ENCODE measurements around the gene PCBP3.

PCBP3 gene

GRCh38 chr21:45753445-45753844, 109.9 kb downstream of the PCBP3 start:
- no peak for DNase-seq (ENCODE audit: low read depth in 2 of 2)

- DNase-seq (ENCODE audit: low read depth in 2 of 2): no peak
Observed at GRCh38 chr21:45756029-45756428, 112.5 kb downstream of the PCBP3 start.

- DNase-seq (ENCODE audit: low read depth in 2 of 2): no peak
Observed at GRCh38 chr21:45756669-45757068, 113.1 kb downstream of the PCBP3 start.

- DNase-seq (ENCODE audit: low read depth in 2 of 2): no peak
Observed at GRCh38 chr21:45761704-45762103, 118.2 kb downstream of the PCBP3 start.

- no peak for DNase-seq (ENCODE audit: low read depth in 2 of 2)
Observed at GRCh38 chr21:45763074-45763473, 119.5 kb downstream of the PCBP3 start.

GRCh38 chr21:45763506-45763905, 120.0 kb downstream of the PCBP3 start:
- DNase-seq (ENCODE audit: low read depth in 2 of 2): no peak

GRCh38 chr21:45764792-45765191, 121.3 kb downstream of the PCBP3 start:
- no peak for DNase-seq (ENCODE audit: low read depth in 2 of 2)

- no peak for DNase-seq (ENCODE audit: low read depth in 2 of 2)
Observed at GRCh38 chr21:45765375-45765774, 121.8 kb downstream of the PCBP3 start.

- no peak for DNase-seq (ENCODE audit: low read depth in 2 of 2)
Observed at GRCh38 chr21:45766055-45766454, 122.5 kb downstream of the PCBP3 start.

- DNase-seq (ENCODE audit: low read depth in 2 of 2): no peak
Observed at GRCh38 chr21:45766501-45766900, 123.0 kb downstream of the PCBP3 start.

GRCh38 chr21:45767071-45768006, 123.8 kb downstream of the PCBP3 start:
- DNase-seq (ENCODE audit: low read depth in 2 of 2): no peak

- peak in 1 of 2 donors; percentile 31 for DNase-seq (ENCODE audit: low read depth in 2 of 2)
Observed at GRCh38 chr21:45768011-45768739, 124.7 kb downstream of the PCBP3 start.

GRCh38 chr21:45768740-45769048, 125.2 kb downstream of the PCBP3 start:
- no peak for DNase-seq (ENCODE audit: low read depth in 2 of 2)

- DNase-seq (ENCODE audit: low read depth in 2 of 2): no peak
Observed at GRCh38 chr21:45769294-45769693, 125.8 kb downstream of the PCBP3 start.

- no peak for DNase-seq (ENCODE audit: low read depth in 2 of 2)
Observed at GRCh38 chr21:45769896-45770295, 126.4 kb downstream of the PCBP3 start.

- no peak for DNase-seq (ENCODE audit: low read depth in 2 of 2)
Observed at GRCh38 chr21:45772180-45772579, 128.7 kb downstream of the PCBP3 start.

GRCh38 chr21:45774291-45774690, 130.8 kb downstream of the PCBP3 start:
- DNase-seq (ENCODE audit: low read depth in 2 of 2): no peak

- no peak for DNase-seq (ENCODE audit: low read depth in 2 of 2)
Observed at GRCh38 chr21:45776971-45777370, 133.4 kb downstream of the PCBP3 start.

- DNase-seq (ENCODE audit: low read depth in 2 of 2): no peak
Observed at GRCh38 chr21:45778686-45779085, 135.2 kb downstream of the PCBP3 start.

GRCh38 chr21:45779226-45779625, 135.7 kb downstream of the PCBP3 start:
- DNase-seq (ENCODE audit: low read depth in 2 of 2): no peak

- no peak for DNase-seq (ENCODE audit: low read depth in 2 of 2)
Observed at GRCh38 chr21:45780647-45781046, 137.1 kb downstream of the PCBP3 start.

- DNase-seq (ENCODE audit: low read depth in 2 of 2): no peak
Observed at GRCh38 chr21:45781741-45782140, 138.2 kb downstream of the PCBP3 start.

- no peak for DNase-seq (ENCODE audit: low read depth in 2 of 2)
Observed at GRCh38 chr21:45786660-45787059, 143.1 kb downstream of the PCBP3 start.

Measured in activated CD8-positive, alpha-beta memory T cell treated with anti-CD3 and anti-CD28 coated beads for 4 hours (primary cell).